UCSD-AML1 (cell line): ENCODE measurements around the gene PFKL.
A peak's percentile ranks its signal among the peaks of the same experiment; 100 is the strongest.
"Not testable (repeated sequence)": the region's sequence is repeated elsewhere in the genome, so short reads cannot be mapped to it uniquely, and the experiment has no call there.

Source experiments
- DNase-seq: peaks from one replicate; lab custom pipeline; 2025; ENCODE audit not compliant: unreplicated experiment; lab: John Stamatoyannopoulos, UW

Gene PFKL

GRCh38 chr21:44293551-44294231, 6.2 kb upstream of the PFKL start:
- no peak for DNase-seq

- no peak for DNase-seq
Measured at GRCh38 chr21:44294391-44295162, 5.3 kb upstream of the PFKL start.

GRCh38 chr21:44295163-44295573, 4.7 kb upstream of the PFKL start:
- no peak for DNase-seq

GRCh38 chr21:44295646-44296045, 4.2 kb upstream of the PFKL start:
- DNase-seq = no peak

- no peak for DNase-seq
Measured at GRCh38 chr21:44296103-44296519, 3.7 kb upstream of the PFKL start.

- DNase-seq = no peak
Measured at GRCh38 chr21:44296916-44297315, 2.9 kb upstream of the PFKL start.

- peak; percentile 80 for DNase-seq
Measured at GRCh38 chr21:44297525-44298290, 2.1 kb upstream of the PFKL start.

GRCh38 chr21:44298301-44298700, 1.6 kb upstream of the PFKL start:
- DNase-seq = no peak

- no peak for DNase-seq
Measured at GRCh38 chr21:44299085-44299457, 782 bp upstream of the PFKL start.

- DNase-seq = peak; percentile 70
Measured at GRCh38 chr21:44300262-44300959, 558 bp downstream of the PFKL start.

- no peak for DNase-seq
Measured at GRCh38 chr21:44301141-44301540, 1.3 kb downstream of the PFKL start.

- no peak for DNase-seq
Measured at GRCh38 chr21:44301961-44302406, 2.1 kb downstream of the PFKL start.

- DNase-seq = not testable (repeated sequence)
Measured at GRCh38 chr21:44302573-44303401, 2.9 kb downstream of the PFKL start.

- DNase-seq = no peak
Measured at GRCh38 chr21:44303490-44303981, 3.7 kb downstream of the PFKL start.

- DNase-seq = no peak
Measured at GRCh38 chr21:44304011-44304616, 4.3 kb downstream of the PFKL start.

- DNase-seq = peak; percentile 50
Measured at GRCh38 chr21:44304877-44305293, 5.0 kb downstream of the PFKL start.

- no peak for DNase-seq
Measured at GRCh38 chr21:44305691-44306090, 5.8 kb downstream of the PFKL start.

- no peak for DNase-seq
Measured at GRCh38 chr21:44306936-44307704, 7.3 kb downstream of the PFKL start.
